Measurements from ENCODE around the gene POLR3K. TPM values are rescaled to one million over a fixed set of nuclear protein-coding genes. Genes with fewer than 3 reads are reported as not detected.

Gene POLR3K
- total and polyA plus RNA-seq, 2 donors (not counting 3 experiments of a cell fraction or from before 2014, with no cell fraction given), result 20.6 to 33.2 TPM

GRCh38 chr16:69181-69580 lies 15.8 kb upstream of the POLR3K start:
- H3K4me1 ChIP-seq (ENCODE audit: control insufficient read depth, extremely low read depth, insufficient read depth, low read length), result peaks cover 11% of the 10 kb centered on the region
- CTCF ChIA-PET, result interaction anchor here (1.1 to 18.5 kb wide), 3 partner anchors 16 to 38 kb away, joined by 3 to 790 read pairs (median 3); partner anchors contain the start of gene POLR3K
- no peak overlapping the region for H3K4me3 ChIP-seq (replicated peaks in 1 of 3; ENCODE audit: insufficient read depth in 1 of 3, low read depth in 1 of 3, low read length in 3 of 3)
- H4K20me1 ChIP-seq (replicated peaks; ENCODE audit: control insufficient read depth, extremely low read depth, insufficient read depth, low read length), result no peaks in the 10 kb centered on the region
- no peak overlapping the region for H3K27ac ChIP-seq (ENCODE audit: insufficient read depth, low read depth, low read length)
- dilution Hi-C loops (cut with MboI; ENCODE audit: extremely low pct_ligation_motif_present, low sequenced_read_pairs), result no loop called here
- intact Hi-C loops (cut with micrococcal nuclease), result no loop called here
- H3K79me2 ChIP-seq (ENCODE audit: control insufficient read depth, insufficient read depth, low read length), result peaks cover 40% of the 10 kb centered on the region
- BruUV-seq (replicated peaks), result no TSS peak
- FAIRE-seq (no peak), DNase-seq (ENCODE audit: low read depth, low spot score) (no peak)
- H3K9ac ChIP-seq (replicated peaks; ENCODE audit: extremely low read depth, insufficient read depth, low read length), result no peak overlapping the region
- POLR2A ChIA-PET, result no interaction called here
- H2AFZ ChIP-seq (ENCODE audit: low read depth, low read length), result no peak overlapping the region
- H3K27me3 ChIP-seq (ENCODE audit: control insufficient read depth in 2 of 2, insufficient read depth in 2 of 2, low read length in 2 of 2), result no peaks in the 10 kb centered on the region
- no peaks in the 10 kb centered on the region for H3K9me3 ChIP-seq (replicated peaks; ENCODE audit: control insufficient read depth, insufficient read depth, low read length)
- no peaks in the 10 kb centered on the region for H3K9me1 ChIP-seq (replicated peaks; ENCODE audit: control insufficient read depth, extremely low read depth, insufficient read depth, low read length)
- H3K36me3 ChIP-seq (ENCODE audit: control insufficient read depth in 2 of 2, extremely low read depth in 1 of 2, insufficient read depth in 2 of 2, low read length in 2 of 2), result peaks cover 0 to 8% of the 10 kb centered on the region in 2 experiments
- no peak overlapping the region for H3K4me2 ChIP-seq (ENCODE audit: insufficient read depth, low read length)
- TF ChIP-seq EZH2 (IDR thresholded peaks at IDR 0.05; ENCODE audit: borderline replicate concordance, low read depth, low read length, severe bottlenecking) (no peak), FOS (IDR thresholded peaks at IDR 0.05; ENCODE audit: borderline replicate concordance, insufficient read depth, low read length) (no peak), POLR2A (IDR thresholded peaks at IDR 0.05; ENCODE audit: low read depth, low read length) (no peak), CTCF (IDR thresholded peaks at IDR 0.05; ENCODE audit: extremely low read depth in 1 of 2, insufficient read depth in 1 of 2, low read depth in 1 of 2, low read length in 2 of 2) (no peak), MYC (IDR thresholded peaks at IDR 0.05; ENCODE audit: low read depth, low read length) (no peak)

Measured in endothelial cell of umbilical vein (primary cell).